ENCODE results near the gene SEC24D. TPM values are rescaled to one million over a fixed set of nuclear protein-coding genes. Genes with fewer than 3 reads are reported as not detected.

The SEC24D gene
- polyA plus RNA-seq, 1 experiment, result 80.3 TPM

- no peak for DNase-seq (ENCODE audit: low read depth)
- POLR2A ChIA-PET, result no interaction called here
- CTCF ChIA-PET, result interaction anchor here (0.8 to 2.4 kb wide), 4 partner anchors 9 to 17 kb away, joined by 3 to 11 read pairs (median 3); no protein-coding TSS in a partner anchor
- Histone ChIP-seq H3K36me3 (ENCODE audit: control insufficient read depth, insufficient read depth, low read length) (peaks cover 2% of the 10 kb centered on the region; the same call in 1 of the 2 replicates), H3K27me3 (ENCODE audit: control insufficient read depth, insufficient read depth, low read length) (no peaks in the 10 kb centered on the region), H3K4me3 (ENCODE audit: low read depth, low read length) (no peak overlapping the region)
- no peak for TF ChIP-seq CTCF (IDR thresholded peaks at IDR 0.05; ENCODE audit: insufficient read depth, low read depth, low read length)
Observed at GRCh38 chr4:118756429-118756828, 79.5 kb downstream of the SEC24D start.

- no peak for TF ChIP-seq CTCF (IDR thresholded peaks at IDR 0.05; ENCODE audit: insufficient read depth, low read depth, low read length)
- H3K27me3 ChIP-seq (ENCODE audit: control insufficient read depth, insufficient read depth, low read length), result no peaks in the 10 kb centered on the region
- no peak overlapping the region for H3K4me3 ChIP-seq (ENCODE audit: low read depth, low read length)
- CTCF ChIA-PET, result interaction anchor here (0.8 to 2.4 kb wide), 3 partner anchors 10 to 15 kb away, joined by 3 to 11 read pairs (median 3); no protein-coding TSS in a partner anchor
- no peaks in the 10 kb centered on the region; the same call in 1 of the 2 replicates for H3K36me3 ChIP-seq (ENCODE audit: control insufficient read depth, insufficient read depth, low read length)
- POLR2A ChIA-PET, result interaction anchor here (0.6 to 0.7 kb wide), 2 partner anchors 7 to 979 kb away, joined by 3 read pairs; no protein-coding TSS in a partner anchor
- no peak for DNase-seq (ENCODE audit: low read depth)
Observed at GRCh38 chr4:118755438-118756226, 80.3 kb downstream of the SEC24D start.

- DNase-seq (ENCODE audit: low read depth), result no peak
- Histone ChIP-seq H3K4me3 (ENCODE audit: low read depth, low read length) (no peak overlapping the region), H3K36me3 (ENCODE audit: control insufficient read depth, insufficient read depth, low read length) (no peaks in the 10 kb centered on the region; the same call in 1 of the 2 replicates), H3K27me3 (ENCODE audit: control insufficient read depth, insufficient read depth, low read length) (no peaks in the 10 kb centered on the region)
- no peak for TF ChIP-seq CTCF (IDR thresholded peaks at IDR 0.05; ENCODE audit: insufficient read depth, low read depth, low read length)
- POLR2A ChIA-PET, result interaction anchor here (0.7 kb wide), 1 partner anchor 980 kb away, joined by 3 read pairs; no protein-coding TSS in a partner anchor
- CTCF ChIA-PET, result interaction anchor here (1.5 to 4.3 kb wide), 3 partner anchors 11 to 16 kb away, joined by 3 to 15 read pairs (median 11); no protein-coding TSS in a partner anchor
Observed at GRCh38 chr4:118754890-118755289, 81.0 kb downstream of the SEC24D start.

- DNase-seq (ENCODE audit: low read depth), result no peak
- CTCF ChIA-PET, result interaction anchor here (0.9 to 4.3 kb wide), 2 partner anchors 12 to 17 kb away, joined by 3 to 15 read pairs; no protein-coding TSS in a partner anchor
- no peak overlapping the region for H3K4me3 ChIP-seq (ENCODE audit: low read depth, low read length)
- TF ChIP-seq CTCF (IDR thresholded peaks at IDR 0.05; ENCODE audit: insufficient read depth, low read depth, low read length), result no peak
- no peaks in the 10 kb centered on the region for H3K27me3 ChIP-seq (ENCODE audit: control insufficient read depth, insufficient read depth, low read length)
- POLR2A ChIA-PET, result no interaction called here
- H3K36me3 ChIP-seq (ENCODE audit: control insufficient read depth, insufficient read depth, low read length), result peaks cover 1% of the 10 kb centered on the region; the same call in 1 of the 2 replicates
Observed at GRCh38 chr4:118753685-118754084, 82.2 kb downstream of the SEC24D start.

GRCh38 chr4:118753096-118753495 is 82.8 kb downstream of the SEC24D start:
- ChIA-PET CTCF (interaction anchor here (0.6 to 4.3 kb wide), 4 partner anchors 12 to 164 kb away, joined by 3 to 15 read pairs (median 3); no protein-coding TSS in a partner anchor), POLR2A (no interaction called here)
- Histone ChIP-seq H3K36me3 (ENCODE audit: control insufficient read depth, insufficient read depth, low read length) (peaks cover 1% of the 10 kb centered on the region; the same call in 1 of the 2 replicates), H3K4me3 (ENCODE audit: low read depth, low read length) (no peak overlapping the region), H3K27me3 (ENCODE audit: control insufficient read depth, insufficient read depth, low read length) (no peaks in the 10 kb centered on the region)
- TF ChIP-seq CTCF (IDR thresholded peaks at IDR 0.05; ENCODE audit: insufficient read depth, low read depth, low read length), result no peak
- no peak for DNase-seq (ENCODE audit: low read depth)

Measured in BJ (cell line).